Mesothelial cell of epicardium (in vitro differentiated cells): ENCODE results near the gene CRYBG1. TPM values are rescaled to one million over a fixed set of nuclear protein-coding genes. Genes with fewer than 3 reads are reported as not detected.

ENCODE experiments used
- DNase-seq, 2 experiments: peaks; one replicate each; pipeline ENCODE4 v3.0.0; 2021; ENCODE audit warnings: low spot score in 2 of 2; ENCODE audit not compliant: unreplicated experiment in 2 of 2
- H3K27ac Mint-ChIP-seq: 2 replicates; pipeline ENCODE4 v1.8.0; 2021; ENCODE audit warnings: mixed read lengths
- H3K27me3 Mint-ChIP-seq: 2 replicates; pipeline ENCODE4 v1.8.0; 2021; ENCODE audit warnings: low read depth, mixed read lengths
- H3K36me3 Mint-ChIP-seq: 2 replicates; pipeline ENCODE4 v1.8.0; 2021; ENCODE audit warnings: mixed read lengths
- H3K4me1 Mint-ChIP-seq: 2 replicates; pipeline ENCODE4 v1.8.0; 2021; ENCODE audit warnings: mixed read lengths
- H3K4me3 Mint-ChIP-seq: 2 replicates; pipeline ENCODE4 v1.8.0; 2021; ENCODE audit warnings: mild to moderate bottlenecking, moderate library complexity, mixed read lengths
- H3K9me3 Mint-ChIP-seq: 2 replicates; pipeline ENCODE4 v1.8.0; 2021; ENCODE audit warnings: mixed read lengths
- CTCF ChIP-seq: fragments of 200-600 bp; sonication (generic); IDR thresholded peaks from one replicate; pipeline ENCODE4 v1.5.0; 2021; ENCODE audit warnings: antibody characterized with exemption; ENCODE audit not compliant: unreplicated experiment
- total RNA-seq: library from RNA; stranded (reverse); gene quantifications from 3 replicates; pipeline ENCODE4 v1.2.1, GENCODE V29; 2021

CRYBG1 gene
- total RNA-seq, 1 donor from 2014 or later, result 0.74 TPM

- no peaks in the 10 kb centered on the region for H3K9me3 Mint-ChIP-seq
- no peak overlapping the region for H3K27ac Mint-ChIP-seq
- no peak for DNase-seq
- no peaks in the 10 kb centered on the region for H3K27me3 Mint-ChIP-seq
- H3K36me3 Mint-ChIP-seq, result no peaks in the 10 kb centered on the region
- no peak for TF ChIP-seq CTCF
- no peak overlapping the region for H3K4me3 Mint-ChIP-seq
- H3K4me1 Mint-ChIP-seq, result peaks cover 10% of the 10 kb centered on the region
Observed at GRCh38 chr6:106563614-106564013, 203.1 kb downstream of the CRYBG1 start.

- H3K27ac Mint-ChIP-seq, result no peak overlapping the region
- DNase-seq, result no peak
- no peak for TF ChIP-seq CTCF
- H3K36me3 Mint-ChIP-seq, result no peaks in the 10 kb centered on the region
- no peaks in the 10 kb centered on the region for H3K27me3 Mint-ChIP-seq
- H3K4me3 Mint-ChIP-seq, result no peak overlapping the region
- peaks cover 10% of the 10 kb centered on the region for H3K4me1 Mint-ChIP-seq
- H3K9me3 Mint-ChIP-seq, result no peaks in the 10 kb centered on the region
Observed at GRCh38 chr6:106564476-106564875, 204.0 kb downstream of the CRYBG1 start.

- H3K9me3 Mint-ChIP-seq, result no peaks in the 10 kb centered on the region
- H3K4me1 Mint-ChIP-seq, result no peaks in the 10 kb centered on the region
- H3K27me3 Mint-ChIP-seq, result no peaks in the 10 kb centered on the region
- no peak overlapping the region for H3K27ac Mint-ChIP-seq
- TF ChIP-seq CTCF, result no peak
- no peak overlapping the region for H3K4me3 Mint-ChIP-seq
- peaks cover 2% of the 10 kb centered on the region for H3K36me3 Mint-ChIP-seq
- DNase-seq, result no peak
Observed at GRCh38 chr6:106568530-106568929, 208.0 kb downstream of the CRYBG1 start.

GRCh38 chr6:106569428-106569827 is 208.9 kb downstream of the CRYBG1 start:
- DNase-seq, result no peak
- peaks cover 2% of the 10 kb centered on the region for H3K36me3 Mint-ChIP-seq
- no peak overlapping the region for H3K27ac Mint-ChIP-seq
- H3K4me3 Mint-ChIP-seq, result no peak overlapping the region
- TF ChIP-seq CTCF, result no peak
- no peaks in the 10 kb centered on the region for H3K4me1 Mint-ChIP-seq
- H3K9me3 Mint-ChIP-seq, result no peaks in the 10 kb centered on the region
- no peaks in the 10 kb centered on the region for H3K27me3 Mint-ChIP-seq

GRCh38 chr6:106572436-106572835 is 211.9 kb downstream of the CRYBG1 start:
- Mint-ChIP-seq H3K4me1 (no peaks in the 10 kb centered on the region), H3K27ac (no peak overlapping the region), H3K27me3 (no peaks in the 10 kb centered on the region), H3K4me3 (no peak overlapping the region), H3K9me3 (no peaks in the 10 kb centered on the region), H3K36me3 (peaks cover 9% of the 10 kb centered on the region)
- no peak for TF ChIP-seq CTCF
- no peak for DNase-seq
